ENCODE measurements around the gene ROPN1L. TPM values are rescaled to one million over a fixed set of nuclear protein-coding genes. Genes with fewer than 3 reads are reported as not detected.

Gene ROPN1L
- total and polyA plus RNA-seq, 10 of the 15 experiments (the other 5 are each of a cell fraction or from before 2014, with no cell fraction given), result 0.07 to 0.38 (median 0.22) TPM; not detected in 6

- ATAC-seq, result no peak
- no TSS peak for BruUV-seq (replicated peaks)
- no peaks in the 10 kb centered on the region for H3K36me3 ChIP-seq (ENCODE audit: control insufficient read depth in 2 of 2, insufficient read depth in 2 of 2, low read length in 1 of 2)
- no peak overlapping the region for H3K4me2 ChIP-seq (ENCODE audit: control insufficient read depth, insufficient read depth)
- H3K9me3 ChIP-seq (replicated peaks; ENCODE audit: control insufficient read depth, insufficient read depth, low read length), result no peaks in the 10 kb centered on the region
- CTCF ChIA-PET, result interaction anchor here (0.6 to 0.9 kb wide), 2 partner anchors 11 to 217 kb away, joined by 3 read pairs; no protein-coding TSS in a partner anchor
- no peak overlapping the region for H3K27ac ChIP-seq (ENCODE audit: control insufficient read depth, insufficient read depth)
- no peaks in the 10 kb centered on the region for H3K79me2 ChIP-seq (ENCODE audit: control insufficient read depth, insufficient read depth, low read length)
- SMC1A ChIA-PET (ENCODE audit: uncharacterized antibody, unreplicated experiment), result interaction anchor here (1.2 to 1.8 kb wide), 2 partner anchors 11 to 107 kb away, joined by 3 to 10 read pairs; no protein-coding TSS in a partner anchor
- H3K4me1 ChIP-seq (ENCODE audit: control insufficient read depth, insufficient read depth, low read length), result peaks cover 5% of the 10 kb centered on the region
- POLR2A ChIA-PET, result no interaction called here
- 40% methylated on average over 3 of the region's 3 CpGs for WGBS (ENCODE audit: insufficient coverage, insufficient replicate concordance, low lambda C conversion rate, missing lambda C conversion rate)
- no peak overlapping the region for H3K9ac ChIP-seq (ENCODE audit: control insufficient read depth, insufficient read depth, low read length)
- H2AFZ ChIP-seq (ENCODE audit: control insufficient read depth, low read depth, low read length), result no peak overlapping the region
- FAIRE-seq, result no peak
- H3K27me3 ChIP-seq (replicated peaks in 1 of 2; ENCODE audit: control insufficient read depth in 2 of 2, insufficient read depth in 2 of 2, low read length in 1 of 2), result no peaks in the 10 kb centered on the region
- in situ Hi-C loops (cut with MboI) (no loop called here), intact Hi-C loops (cut with micrococcal nuclease; ENCODE audit: unreplicated experiment) (no loop called here)
- RAD21 ChIA-PET (ENCODE audit: unreplicated experiment), result no interaction called here
- DNase-seq (ENCODE audit: low read depth, low spot score), result no peak
- no peak overlapping the region for H3K4me3 ChIP-seq
- no peak for TF ChIP-seq MYC (IDR thresholded peaks at IDR 0.05; ENCODE audit: insufficient read depth, insufficient read length, insufficient replicate concordance, low read length, severe bottlenecking)
- TF ChIP-seq ZZZ3 (IDR thresholded peaks at IDR 0.05; ENCODE audit: control insufficient read depth, insufficient read length, low read depth), result no peak
- TF ChIP-seq REST (IDR thresholded peaks at IDR 0.05; ENCODE audit: low read depth, low read length), result no peak
- no peak for TF ChIP-seq SP1 (IDR thresholded peaks at IDR 0.05; ENCODE audit: low read depth, low read length)
- TF ChIP-seq RBBP5 (conservative IDR thresholded peaks at IDR 0.05), result no peak
- no peak for TF ChIP-seq ATF7 (IDR thresholded peaks at IDR 0.05; ENCODE audit: low read depth)
- TF ChIP-seq JUNB (IDR thresholded peaks at IDR 0.05), result no peak
- TF ChIP-seq PML (IDR thresholded peaks at IDR 0.05; ENCODE audit: low read length), result no peak
- TF ChIP-seq SUPT20H (IDR thresholded peaks at IDR 0.05; ENCODE audit: borderline replicate concordance, control insufficient read depth, low read depth, low read length), result no peak
- H4K20me1 ChIP-seq (ENCODE audit: control insufficient read depth, insufficient read depth), result no peaks in the 10 kb centered on the region
Observed at GRCh38 chr5:10500669-10501068, 59.0 kb downstream of the ROPN1L start.

Measured in GM12878 (cell line).